ENCODE data around the gene ZNF408. TPM values are rescaled to one million over a fixed set of nuclear protein-coding genes. Genes with fewer than 3 reads are reported as not detected.

Gene ZNF408
- total and polyA plus RNA-seq, 2 of the 13 experiments (the other 11 are each of a cell fraction or from before 2014, with no cell fraction given): 11.2 to 12.5 TPM

DNA sequence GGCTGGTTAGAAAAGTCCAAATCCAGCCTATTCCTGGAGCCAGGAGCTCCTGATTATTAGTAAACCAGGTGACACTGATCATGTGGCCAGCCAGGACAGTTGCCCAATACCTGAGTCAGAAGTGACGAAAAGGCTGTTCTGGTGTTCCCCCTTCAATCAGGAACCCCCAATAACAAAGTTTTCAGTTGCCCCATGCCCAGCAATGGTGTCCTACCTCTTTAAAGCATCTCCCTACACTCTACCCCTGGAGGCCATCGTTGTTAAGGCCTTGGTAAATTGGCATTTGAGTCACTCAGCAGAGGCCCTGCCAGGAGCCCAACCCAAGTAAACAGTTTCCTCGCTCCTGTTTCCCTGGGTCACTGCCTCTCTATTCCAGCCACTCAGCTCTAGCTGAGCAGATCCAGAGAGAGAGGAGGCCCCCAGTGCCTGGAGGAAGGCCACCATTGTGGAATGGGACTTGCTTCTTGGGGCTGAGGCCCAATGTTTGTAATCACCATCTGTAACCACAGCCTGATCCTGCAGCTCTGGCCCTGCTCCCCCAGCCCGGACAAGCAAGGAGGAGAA lies 25.5 kb upstream of the ZNF408 start (continued):
- TF ChIP-seq, protein P1, sequence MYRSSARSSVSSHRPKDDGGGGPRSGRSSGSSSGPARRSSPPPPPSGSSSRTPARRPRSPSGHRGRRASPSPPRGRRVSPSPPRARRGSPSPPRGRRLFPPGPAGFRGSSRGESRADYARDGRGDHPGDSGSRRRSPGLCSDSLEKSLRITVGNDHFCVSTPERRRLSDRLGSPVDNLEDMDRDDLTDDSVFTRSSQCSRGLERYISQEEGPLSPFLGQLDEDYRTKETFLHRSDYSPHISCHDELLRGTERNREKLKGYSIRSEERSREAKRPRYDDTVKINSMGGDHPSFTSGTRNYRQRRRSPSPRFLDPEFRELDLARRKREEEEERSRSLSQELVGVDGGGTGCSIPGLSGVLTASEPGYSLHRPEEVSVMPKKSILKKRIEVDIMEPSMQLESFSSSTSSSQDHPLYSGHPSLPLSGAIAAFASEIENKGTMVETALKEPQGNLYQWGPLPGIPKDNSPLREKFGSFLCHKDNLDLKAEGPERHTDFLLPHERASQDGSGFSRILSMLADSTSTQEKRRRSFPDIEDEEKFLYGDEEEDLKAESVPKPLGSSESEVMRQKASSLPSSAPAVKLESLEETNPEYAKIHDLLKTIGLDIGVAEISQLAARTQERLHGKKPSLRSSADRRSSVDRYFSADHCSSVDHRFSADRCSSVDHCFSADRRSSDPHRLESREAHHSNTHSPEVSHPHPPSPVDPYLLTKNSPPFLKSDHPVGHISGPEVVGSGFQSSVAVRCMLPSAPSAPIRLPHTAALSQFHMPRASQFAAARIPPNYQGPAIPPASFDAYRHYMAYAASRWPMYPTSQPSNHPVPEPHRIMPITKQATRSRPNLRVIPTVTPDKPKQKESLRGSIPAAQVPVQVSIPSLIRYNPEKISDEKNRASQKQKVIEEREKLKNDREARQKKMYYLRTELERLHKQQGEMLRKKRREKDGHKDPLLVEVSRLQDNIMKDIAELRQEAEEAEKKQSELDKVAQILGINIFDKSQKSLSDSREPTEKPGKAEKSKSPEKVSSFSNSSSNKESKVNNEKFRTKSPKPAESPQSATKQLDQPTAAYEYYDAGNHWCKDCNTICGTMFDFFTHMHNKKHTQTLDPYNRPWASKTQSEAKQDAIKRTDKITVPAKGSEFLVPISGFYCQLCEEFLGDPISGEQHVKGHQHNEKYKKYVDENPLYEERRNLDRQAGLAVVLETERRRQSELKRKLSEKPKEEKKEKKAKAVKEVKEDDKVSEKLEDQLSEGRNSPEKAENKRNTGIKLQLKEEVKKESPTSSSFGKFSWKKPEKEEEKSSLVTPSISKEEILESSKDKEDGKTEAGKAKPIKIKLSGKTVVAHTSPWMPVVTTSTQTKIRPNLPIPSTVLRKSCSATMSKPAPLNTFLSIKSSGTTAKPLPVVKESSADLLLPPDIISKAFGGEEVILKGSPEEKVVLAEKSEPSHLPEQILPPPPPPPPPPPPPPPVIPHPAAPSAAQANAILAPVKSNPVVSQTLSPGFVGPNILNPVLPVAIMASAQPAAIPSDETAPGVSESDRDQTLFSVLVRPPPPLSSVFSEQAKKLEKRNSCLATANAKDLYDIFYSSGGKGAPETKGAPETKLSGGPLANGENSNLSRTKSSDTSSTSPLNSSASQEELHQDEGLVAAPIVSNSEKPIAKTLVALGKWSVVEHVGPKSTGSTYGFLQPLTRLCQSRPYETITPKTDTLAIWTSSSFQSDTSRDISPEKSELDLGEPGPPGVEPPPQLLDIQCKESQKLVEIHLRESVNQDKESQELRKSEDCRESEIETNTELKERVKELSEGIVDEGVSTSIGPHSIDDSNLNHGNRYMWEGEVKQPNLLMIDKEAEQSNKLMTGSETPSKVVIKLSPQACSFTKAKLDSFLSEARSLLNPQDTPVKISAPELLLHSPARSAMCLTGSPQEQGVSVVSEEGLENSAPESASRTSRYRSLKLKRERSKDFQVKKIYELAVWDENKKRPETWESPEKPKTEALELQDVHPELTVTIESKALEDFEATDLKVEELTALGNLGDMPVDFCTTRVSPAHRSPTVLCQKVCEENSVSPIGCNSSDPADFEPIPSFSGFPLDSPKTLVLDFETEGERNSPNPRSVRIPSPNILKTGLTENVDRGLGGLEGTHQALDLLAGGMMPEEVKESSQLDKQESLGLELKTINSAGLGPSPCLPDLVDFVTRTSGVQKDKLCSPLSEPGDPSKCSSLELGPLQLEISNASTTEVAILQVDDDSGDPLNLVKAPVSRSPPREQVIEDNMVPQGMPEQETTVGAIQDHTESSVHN (CRISPR knock-in tag; IDR thresholded peaks at IDR 0.05): no peak
- no peak for TF ChIP-seq SSRP1 (CRISPR knock-in tag; IDR thresholded peaks at IDR 0.05)
- TF ChIP-seq ZSCAN20 (CRISPR knock-in tag; IDR thresholded peaks at IDR 0.05; ENCODE audit: borderline replicate concordance): no peak
- TF ChIP-seq CEBPG (CRISPR knock-in tag; IDR thresholded peaks at IDR 0.05): peak; percentile 80
- no peak for TF ChIP-seq ZNF30 (CRISPR knock-in tag; IDR thresholded peaks at IDR 0.05)
- no peak for TF ChIP-seq PAF1 (CRISPR knock-in tag; IDR thresholded peaks at IDR 0.05)
- 0 out of 2 replicates have a peak, but pooled peaks have one; percentile 48 for TF ChIP-seq SIN3A (IDR thresholded peaks at IDR 0.05; ENCODE audit: borderline replicate concordance, low read depth, low read length)
- TF ChIP-seq SNAI1 (CRISPR knock-in tag; IDR thresholded peaks at IDR 0.05; ENCODE audit: borderline replicate concordance): 0 out of 2 replicates have a peak, but pooled peaks have one; percentile 46
- no peak for TF ChIP-seq ZNF546 (CRISPR knock-in tag; conservative IDR thresholded peaks at IDR 0.05)
- no peak for TF ChIP-seq DNMT1 (CRISPR knock-in tag; IDR thresholded peaks at IDR 0.05)
- TF ChIP-seq SALL2 (CRISPR knock-in tag; IDR thresholded peaks at IDR 0.05): no peak
- no peak for TF ChIP-seq ARNT (IDR thresholded peaks at IDR 0.05)
- TF ChIP-seq ZNF816 (CRISPR knock-in tag; IDR thresholded peaks at IDR 0.05; ENCODE audit: borderline replicate concordance): no peak
- no peak for TF ChIP-seq SMAD1 (CRISPR knock-in tag; IDR thresholded peaks at IDR 0.05; ENCODE audit: borderline replicate concordance, low read depth)
- no peak for TF ChIP-seq RARA (CRISPR knock-in tag; IDR thresholded peaks at IDR 0.05)
- TF ChIP-seq REXO4 (CRISPR knock-in tag; IDR thresholded peaks at IDR 0.05; ENCODE audit: borderline replicate concordance): no peak
- no peak for TF ChIP-seq ADNP (CRISPR knock-in tag; IDR thresholded peaks at IDR 0.05)
- no peak for TF ChIP-seq SIX4 (CRISPR knock-in tag; IDR thresholded peaks at IDR 0.05)
